Karpas-422 (cell line): ENCODE data around the gene EIF4ENIF1. TPM values are rescaled to one million over a fixed set of nuclear protein-coding genes. Genes with fewer than 3 reads are reported as not detected.

Experiments
- small RNA-seq: library from RNA; depleted of rRNA; stranded (forward); fragments of <200 nt; gene quantifications from one replicate; pipeline ENCODE3, GENCODE V24; 2014
- total RNA-seq: library from RNA; depleted of rRNA; stranded (reverse); fragments of >200 nt; shearing (Covaris generic); gene quantifications from 2 replicates; pipeline ENCODE4 v1.2.3, GENCODE V29; 2014; ENCODE audit warnings: low replicate concordance; rRNA removed

EIF4ENIF1 gene
- total RNA-seq, 1 experiment from 2014 or later = 25.4 TPM

Small RNA genes lying within 50 kb of the gene (small RNA-seq; reads per million reads assigned to genes)
- not detected for gene AL096701.2
- 0.16 reads per million for gene RNU6-28P

Other genes with a start within 250 kb of the EIF4ENIF1 start
- 17.9 and 25.3 TPM in 2 replicates for gene PIK3IP1, start 197.4 kb downstream of the EIF4ENIF1 start, total RNA-seq
- 65.4 and 87.4 TPM in 2 replicates for gene PATZ1, start 143.5 kb downstream of the EIF4ENIF1 start, total RNA-seq
- gene DRG1, start 90.2 kb downstream of the EIF4ENIF1 start, total RNA-seq = 48.7 and 55.2 TPM in 2 replicates
- 43.2 and 59.5 TPM in 2 replicates for gene SFI1, start 6.7 kb upstream of the EIF4ENIF1 start, total RNA-seq
- 31.6 and 45.8 TPM in 2 replicates for gene PISD, start 172.4 kb upstream of the EIF4ENIF1 start, total RNA-seq